Lung (tissue), 12 donors: ENCODE results near the gene PCSK5. TPM values are rescaled to one million over a fixed set of nuclear protein-coding genes. Genes with fewer than 3 reads are reported as not detected.

Experiments used
- ATAC-seq: fragments of 200-7000 bp; cut with Tn5 transposase; one replicate; pipeline ENCODE4 v1.9.1; 2020; ENCODE audit warnings: moderate number of reproducible peaks; ENCODE audit not compliant: insufficient read depth, low FRiP score
- DNase-seq, 3 donors: peaks; one replicate each; pipeline ENCODE4 v3.0.0-alpha.2; 2013 to 2017
- H3K27ac ChIP-seq, 2 donors: one replicate each; pipeline ENCODE4 v1.5.1; 2013; ENCODE audit warnings: mild to moderate bottlenecking in 2 of 2, moderate library complexity in 2 of 2, control low read depth in 1 of 2, inconsistent platforms in 1 of 2, low read depth in 1 of 2, low read length in 1 of 2
- H3K27me3 ChIP-seq, 3 donors: one replicate each; pipeline ENCODE4 v1.5.1; 2013; ENCODE audit warnings: low read length in 2 of 3; ENCODE audit not compliant: control insufficient read depth in 3 of 3, insufficient read depth in 3 of 3
- H3K36me3 ChIP-seq, 4 donors: one replicate each; pipeline ENCODE4 v1.5.1; 2013; ENCODE audit warnings: low read length in 4 of 4, mild to moderate bottlenecking in 1 of 4, moderate library complexity in 1 of 4; ENCODE audit not compliant: control insufficient read depth in 4 of 4, insufficient read depth in 4 of 4
- H3K4me1 ChIP-seq, 5 donors: one replicate each; pipeline ENCODE4 v1.5.1; 2013; ENCODE audit warnings: low read length in 5 of 5, mild to moderate bottlenecking in 2 of 5, moderate library complexity in 1 of 5; ENCODE audit not compliant: control insufficient read depth in 5 of 5, insufficient read depth in 5 of 5
- H3K4me3 ChIP-seq: one replicate; pipeline ENCODE4 v1.5.1; 2013; ENCODE audit warnings: mild to moderate bottlenecking, control low read depth, moderate library complexity
- H3K9ac ChIP-seq, 2 donors: one replicate each; pipeline ENCODE4 v1.5.1; 2013; ENCODE audit warnings: low read length in 2 of 2, control low read depth in 1 of 2; ENCODE audit not compliant: insufficient read depth in 1 of 2
- H3K9me3 ChIP-seq, 4 donors: one replicate each; pipeline ENCODE4 v1.5.1; 2013; ENCODE audit warnings: low read length in 3 of 4, mild to moderate bottlenecking in 1 of 4, moderate library complexity in 1 of 4; ENCODE audit not compliant: control insufficient read depth in 4 of 4, insufficient read depth in 3 of 4
- WGBS, 2 donors: extraction: QIAGEN DNeasy Blood & Tissue Kit; methylation state at CpG; one replicate each; pipeline ENCODE4 v1.1.7; 2013; 5-methylcytosine and 5-hydroxymethylcytosine counted together
- polyA plus RNA-seq, 2 donors: library from polyadenylated mRNA; stranded (reverse); fragments of 200-250 nt; gene quantifications; one replicate each; pipeline ENCODE4 v1.2.1, GENCODE V29; 2013
- total RNA-seq, 2 donors: library from RNA; depleted of rRNA in 1 of 2; stranded (reverse); fragments of >200 nt in 1 of 2; gene quantifications; one replicate each; pipeline ENCODE4 v1.2.1, GENCODE V29; 2014 to 2021
- TF ChIP-seq, protein P1 (sequence below): IDR thresholded peaks from 2 replicates; pipeline ENCODE4 v1.5.1; 2012; ENCODE audit warnings: mild to moderate bottlenecking; ENCODE audit errors: control extremely low read depth, extremely low read depth
- donor health status: control.
- donor health status: control.
- donor health status: Bipolar disorder and iron deficiency.
- donor health status: healthy.
- donor health status: DM: yes; HTN: yes; CAD: no.

Gene PCSK5
- total and polyA plus RNA-seq, 4 donors = 1.9 to 28.2 (median 13.6) TPM

DNA sequence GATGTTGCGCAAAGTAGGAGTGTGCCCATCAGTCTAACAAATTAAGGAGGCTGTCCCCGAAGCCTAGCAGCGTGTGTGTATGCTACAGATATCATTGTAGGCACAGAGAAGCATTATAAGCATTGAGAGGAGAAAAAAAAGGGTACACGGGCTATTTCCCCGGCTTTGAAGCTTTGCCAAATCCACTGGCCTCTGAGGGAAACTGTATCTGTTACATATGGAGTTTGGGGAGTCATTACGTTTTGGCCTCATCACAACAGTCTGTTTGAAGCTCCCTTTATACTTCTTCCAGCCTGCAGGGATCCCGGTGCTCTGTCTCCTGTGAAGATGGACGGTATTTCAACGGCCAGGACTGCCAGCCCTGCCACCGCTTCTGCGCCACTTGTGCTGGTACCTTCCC, 297.8 kb downstream of the PCSK5 start:
- Histone ChIP-seq H3K36me3 (peaks cover 0 to 7% (median 3%) of the 10 kb centered on the region in 4 donors), H3K27ac (no peak overlapping the region), H3K4me3 (no peak overlapping the region), H3K27me3 (no peaks in the 10 kb centered on the region), H3K9me3 (peaks cover 0 to 2% (median 0%) of the 10 kb centered on the region in 4 donors), H3K4me1 (no peaks in the 10 kb centered on the region), H3K9ac (no peak overlapping the region)
- DNase-seq (peak; percentile 20 to 61 (median 58)), ATAC-seq (no peak)
- TF ChIP-seq, protein P1, sequence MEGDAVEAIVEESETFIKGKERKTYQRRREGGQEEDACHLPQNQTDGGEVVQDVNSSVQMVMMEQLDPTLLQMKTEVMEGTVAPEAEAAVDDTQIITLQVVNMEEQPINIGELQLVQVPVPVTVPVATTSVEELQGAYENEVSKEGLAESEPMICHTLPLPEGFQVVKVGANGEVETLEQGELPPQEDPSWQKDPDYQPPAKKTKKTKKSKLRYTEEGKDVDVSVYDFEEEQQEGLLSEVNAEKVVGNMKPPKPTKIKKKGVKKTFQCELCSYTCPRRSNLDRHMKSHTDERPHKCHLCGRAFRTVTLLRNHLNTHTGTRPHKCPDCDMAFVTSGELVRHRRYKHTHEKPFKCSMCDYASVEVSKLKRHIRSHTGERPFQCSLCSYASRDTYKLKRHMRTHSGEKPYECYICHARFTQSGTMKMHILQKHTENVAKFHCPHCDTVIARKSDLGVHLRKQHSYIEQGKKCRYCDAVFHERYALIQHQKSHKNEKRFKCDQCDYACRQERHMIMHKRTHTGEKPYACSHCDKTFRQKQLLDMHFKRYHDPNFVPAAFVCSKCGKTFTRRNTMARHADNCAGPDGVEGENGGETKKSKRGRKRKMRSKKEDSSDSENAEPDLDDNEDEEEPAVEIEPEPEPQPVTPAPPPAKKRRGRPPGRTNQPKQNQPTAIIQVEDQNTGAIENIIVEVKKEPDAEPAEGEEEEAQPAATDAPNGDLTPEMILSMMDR = no peak
- WGBS, 2 donors = 91 to 93% methylated on average over 11 of the region's 11 CpGs

DNA sequence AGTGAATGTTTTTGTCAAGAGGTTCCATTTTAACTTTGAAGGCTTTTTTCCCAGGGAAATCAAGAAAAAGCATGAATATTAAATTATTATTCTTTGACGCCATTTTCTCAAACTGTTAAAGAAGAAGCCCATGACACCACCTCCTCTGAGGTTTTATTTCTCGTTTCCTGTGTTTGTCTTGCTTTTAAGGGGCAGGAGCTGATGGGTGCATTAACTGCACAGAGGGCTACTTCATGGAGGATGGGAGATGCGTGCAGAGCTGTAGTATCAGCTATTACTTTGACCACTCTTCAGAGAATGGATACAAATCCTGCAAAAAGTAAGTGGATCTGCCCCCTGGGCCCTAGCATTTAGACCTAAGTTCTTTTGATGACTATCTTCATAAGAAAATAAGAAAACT, 298.4 kb downstream of the PCSK5 start:
- DNase-seq (no peak), ATAC-seq (no peak)
- Histone ChIP-seq H3K36me3 (peaks cover 0 to 10% (median 3%) of the 10 kb centered on the region in 4 donors), H3K27ac (no peak overlapping the region), H3K4me3 (no peak overlapping the region), H3K27me3 (no peaks in the 10 kb centered on the region), H3K4me1 (no peaks in the 10 kb centered on the region), H3K9me3 (peaks cover 0 to 2% (median 0%) of the 10 kb centered on the region in 4 donors), H3K9ac (no peak overlapping the region)
- TF ChIP-seq, protein P1 = no peak
- 95% methylated on average over 3 of the region's 3 CpGs for WGBS, 2 donors

DNA sequence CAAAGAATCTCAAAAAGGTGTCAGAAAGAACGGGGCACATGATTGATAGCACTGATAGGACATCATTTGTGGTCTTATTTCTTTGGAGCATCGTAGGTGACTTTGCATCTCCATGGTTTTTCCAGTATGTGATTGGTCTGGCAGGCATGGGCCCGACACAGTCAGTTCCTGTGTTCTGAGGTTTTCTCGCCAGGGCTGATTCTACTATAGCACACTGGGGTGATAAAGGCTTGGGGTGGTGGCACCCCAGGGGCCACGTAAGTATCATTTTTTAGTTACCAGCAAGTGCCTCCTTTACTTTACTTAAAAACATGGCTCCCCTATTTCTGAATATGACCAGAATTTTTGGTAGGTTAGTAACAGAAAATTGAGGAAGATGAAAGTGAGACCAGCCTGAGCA, 301.0 kb downstream of the PCSK5 start:
- ATAC-seq = no peak
- no peak for DNase-seq
- Histone ChIP-seq H3K4me3 (no peak overlapping the region), H3K9me3 (peaks cover 0 to 2% (median 0%) of the 10 kb centered on the region in 4 donors), H3K27me3 (no peaks in the 10 kb centered on the region), H3K9ac (no peak overlapping the region), H3K27ac (no peak overlapping the region), H3K4me1 (no peaks in the 10 kb centered on the region), H3K36me3 (peaks cover 0 to 12% (median 2%) of the 10 kb centered on the region in 4 donors)
- TF ChIP-seq, protein P1 = no peak
- 94 to 96% methylated on average over 5 of the region's 5 CpGs for WGBS, 2 donors

DNA sequence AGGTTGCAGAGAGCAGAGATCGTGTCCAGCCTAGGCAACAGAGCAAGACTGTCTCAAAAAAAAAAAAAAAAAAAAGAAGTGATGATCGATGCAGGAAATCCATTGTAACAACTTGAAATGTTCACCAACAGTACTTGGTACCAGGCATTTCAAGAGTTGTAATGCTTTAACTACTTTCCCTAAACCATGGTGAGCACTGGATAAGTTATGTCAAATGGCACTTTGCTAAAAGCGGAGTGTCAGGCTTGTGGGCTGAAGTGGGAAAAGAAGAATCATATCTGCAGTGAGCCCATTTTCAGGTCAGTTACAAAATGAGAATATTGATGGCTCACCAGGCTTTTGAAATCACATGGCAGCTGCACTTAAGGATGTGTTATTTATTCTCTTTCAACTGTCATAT, 301.5 kb downstream of the PCSK5 start:
- peaks cover 0 to 12% (median 2%) of the 10 kb centered on the region in 4 donors for H3K36me3 ChIP-seq
- TF ChIP-seq, protein P1 = no peak
- no peak overlapping the region for H3K9ac ChIP-seq
- H3K27me3 ChIP-seq = no peaks in the 10 kb centered on the region
- no peak overlapping the region for H3K27ac ChIP-seq
- WGBS, 2 donors = 93 to 95% methylated on average over 3 of the region's 3 CpGs
- H3K4me3 ChIP-seq = no peak overlapping the region
- ATAC-seq = no peak
- peaks cover 0 to 2% (median 0%) of the 10 kb centered on the region in 4 donors for H3K9me3 ChIP-seq
- H3K4me1 ChIP-seq = no peaks in the 10 kb centered on the region
- DNase-seq = no peak
